AG10803 (cell line): ENCODE results near the gene USP40.
A peak's percentile ranks its signal among the peaks of the same experiment; 100 is the strongest.

Experiments
- DNase-seq: peaks from one replicate; pipeline ENCODE4 v3.0.0; 2010; ENCODE audit warnings: low read depth
- H3K4me3 ChIP-seq: 2 replicates; pipeline ENCODE4 v1.5.1; 2011; ENCODE audit warnings: mild to moderate bottlenecking, low read length, control low read depth
- CTCF ChIP-seq: conservative IDR thresholded peaks from 2 replicates; pipeline ENCODE4 v1.5.1; 2011; ENCODE audit warnings: mild to moderate bottlenecking, low read length, control low read depth, inconsistent platforms

Gene USP40

GRCh38 chr2:233433794-233434193 is 132.8 kb downstream of the USP40 start:
- DNase-seq: no peak
- no peak overlapping the region for H3K4me3 ChIP-seq
- TF ChIP-seq CTCF: no peak

DNA sequence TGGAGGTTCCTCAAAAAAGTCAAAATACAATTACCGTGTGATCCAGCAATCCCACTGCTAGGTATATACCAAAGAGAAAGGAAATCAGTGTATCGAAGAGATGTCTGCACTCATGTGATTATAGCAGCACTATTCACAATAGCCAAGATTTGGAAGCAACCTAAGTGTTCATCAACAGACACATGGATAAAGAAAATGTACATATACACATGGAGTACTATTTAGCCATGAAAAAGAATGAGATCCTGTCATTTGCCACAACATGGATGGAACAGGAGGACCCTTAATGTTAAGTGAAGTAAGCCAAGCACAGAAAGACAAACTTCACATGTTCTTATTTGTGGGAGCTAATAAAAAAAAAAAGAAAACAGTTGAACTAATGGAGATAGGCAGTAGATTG is 133.6 kb downstream of the USP40 start:
- TF ChIP-seq CTCF: no peak
- H3K4me3 ChIP-seq: no peak overlapping the region
- DNase-seq: no peak

DNA sequence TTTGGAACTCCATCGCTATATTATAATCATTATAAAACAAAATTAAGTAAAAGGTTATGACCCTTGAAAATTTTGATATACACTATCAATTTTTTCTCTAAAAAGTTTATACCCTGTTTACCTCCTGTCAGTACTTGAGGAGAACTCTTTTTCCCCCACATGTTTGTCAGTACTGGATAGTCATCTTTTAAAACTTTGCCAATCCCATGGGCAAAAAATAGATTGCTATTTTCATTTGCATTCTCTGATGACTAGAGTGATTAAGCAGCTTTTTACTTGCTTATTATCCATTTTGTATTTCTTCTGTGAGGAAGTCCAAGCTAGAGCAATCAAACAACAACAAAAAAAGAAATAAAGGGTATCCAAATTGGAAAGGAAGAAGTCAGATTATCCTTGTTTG is 135.9 kb downstream of the USP40 start:
- DNase-seq: no peak
- no peak overlapping the region for H3K4me3 ChIP-seq
- TF ChIP-seq CTCF: no peak

DNA sequence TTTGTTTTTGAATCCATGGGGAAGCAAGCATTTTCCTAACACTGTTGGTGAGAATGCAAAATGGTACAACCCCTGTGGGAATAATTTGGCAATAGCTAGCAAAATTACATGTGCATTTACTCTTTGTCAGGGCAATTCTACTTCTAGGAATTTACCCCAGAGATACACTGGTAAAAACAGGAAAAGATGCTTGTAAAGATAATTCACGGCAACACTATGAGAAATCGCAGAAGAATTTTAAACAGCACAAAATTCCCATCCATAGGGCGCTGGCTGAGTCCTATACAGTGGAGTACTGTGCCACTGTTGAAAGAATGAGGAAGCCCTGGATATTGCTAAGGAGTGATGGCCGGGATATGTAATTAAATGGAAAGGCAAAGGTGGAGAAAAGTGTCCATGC is 136.5 kb downstream of the USP40 start:
- no peak overlapping the region for H3K4me3 ChIP-seq
- TF ChIP-seq CTCF: no peak
- DNase-seq: peak; percentile 50

GRCh38 chr2:233429175-233429897 is 137.2 kb downstream of the USP40 start:
- no peak for TF ChIP-seq CTCF
- no peak for DNase-seq
- H3K4me3 ChIP-seq: no peak overlapping the region

- DNase-seq: no peak
- H3K4me3 ChIP-seq: no peak overlapping the region
- no peak for TF ChIP-seq CTCF
Observed at GRCh38 chr2:233428438-233428837, 138.1 kb downstream of the USP40 start.

- no peak for DNase-seq
- no peak for TF ChIP-seq CTCF
- H3K4me3 ChIP-seq: no peak overlapping the region
Observed at GRCh38 chr2:233428008-233428407, 138.6 kb downstream of the USP40 start.
